H1 (cell line): ENCODE results near the gene KRT81. TPM values are rescaled to one million over a fixed set of nuclear protein-coding genes. Genes with fewer than 3 reads are reported as not detected.
"Not testable (repeated sequence)": the region's sequence is repeated elsewhere in the genome, so short reads cannot be mapped to it uniquely, and the experiment has no call there.

Experiments used
- CTCF ChIA-PET: fragments of 300-600 bp; sonication (Branson Sonifier 250); formaldehyde crosslinking; loops from one replicate; lab custom pipeline; 2021; ENCODE audit not compliant: partially characterized antibody; lab: Charles Lee
- POLR2A ChIA-PET: fragments of 300-600 bp; sonication (Branson Sonifier 250); formaldehyde crosslinking; loops from one replicate; lab custom pipeline; 2021; ENCODE audit warnings: inconsistent platforms; ENCODE audit not compliant: partially characterized antibody; lab: Charles Lee
- DNase-seq, 2 experiments: peaks; one replicate each; pipeline versions ENCODE4 v3.0.0 to v3.0.0-alpha.2; 2010 to 2022; ENCODE audit warnings: low spot score in 2 of 2, low read depth in 1 of 2, mixed read lengths in 1 of 2
- FAIRE-seq: peaks from 2 replicates; lab custom pipeline; 2011; peaks lifted over from hg19 to GRCh38; lab: Jason Lieb, UNC
- H2AFZ ChIP-seq: 2 replicates; pipeline ENCODE4 v1.8.1; 2012; ENCODE audit warnings: low read length, inconsistent platforms
- H2AK5ac ChIP-seq: 2 replicates; pipeline ENCODE4 v1.6.1; 2013; ENCODE audit warnings: low read depth, low read length
- H2BK120ac ChIP-seq: replicated peaks from 2 replicates; pipeline ENCODE3; 2013; ENCODE audit warnings: low read depth, low read length, inconsistent platforms
- H2BK12ac ChIP-seq: 2 replicates; pipeline ENCODE4 v1.6.1; 2013; ENCODE audit warnings: low read depth, low read length
- H2BK15ac ChIP-seq: 2 replicates; pipeline ENCODE4 v1.6.1; 2013; ENCODE audit warnings: low read length
- H2BK20ac ChIP-seq: 2 replicates; pipeline ENCODE4 v1.6.1; 2013; ENCODE audit warnings: low read length
- H2BK5ac ChIP-seq: 2 replicates; pipeline ENCODE4 v1.6.1; 2013; ENCODE audit warnings: low read depth, low read length
- H3K14ac ChIP-seq: 2 replicates; pipeline ENCODE4 v1.6.1; 2013; ENCODE audit warnings: inconsistent platforms; ENCODE audit not compliant: insufficient read length
- H3K18ac ChIP-seq: 2 replicates; pipeline ENCODE4 v1.6.1; 2013; ENCODE audit warnings: low read length; ENCODE audit errors: extremely low read depth
- H3K23ac ChIP-seq: 2 replicates; pipeline ENCODE4 v1.6.1; 2013; ENCODE audit warnings: inconsistent platforms; ENCODE audit not compliant: insufficient read length
- H3K23me2 ChIP-seq: 2 replicates; pipeline ENCODE4 v1.6.1; 2013; ENCODE audit warnings: low read depth, low read length
- H3K27ac ChIP-seq: 2 replicates; pipeline ENCODE4 v1.6.1; 2011; ENCODE audit warnings: low read depth, low read length, inconsistent platforms
- H3K27me3 ChIP-seq, 4 experiments: replicated peaks in 1 of 4; 1 replicate in 1 of 4; 2 replicates in 3 of 4; pipeline versions ENCODE4 v1.6.1 to v1.8.1; 2011 to 2013; ENCODE audit warnings: low read length in 3 of 4, mild to moderate bottlenecking in 3 of 4, inconsistent platforms in 2 of 4, mixed read lengths in 2 of 4, moderate library complexity in 1 of 4; ENCODE audit not compliant: control insufficient read depth in 3 of 4, insufficient read depth in 3 of 4; ENCODE audit errors: extremely low read depth in 1 of 4
- H3K36me3 ChIP-seq, 4 experiments: 2 replicates each; pipeline versions ENCODE4 v1.6.1 to v1.8.1; 2011 to 2013; ENCODE audit warnings: mild to moderate bottlenecking in 4 of 4, low read length in 3 of 4, moderate library complexity in 2 of 4, control low read depth in 1 of 4, inconsistent platforms in 1 of 4; ENCODE audit not compliant: insufficient read depth in 4 of 4, control insufficient read depth in 2 of 4
- H3K4ac ChIP-seq: replicated peaks from 2 replicates; pipeline ENCODE3; 2013; ENCODE audit warnings: low read length, low read depth, mixed read lengths, inconsistent platforms; ENCODE audit not compliant: insufficient read length
- H3K4me1 ChIP-seq, 4 experiments: replicated peaks in 1 of 4; 1 replicate in 1 of 4; 2 replicates in 3 of 4; pipeline versions ENCODE4 v1.6.1 to v1.8.1; 2011 to 2013; ENCODE audit warnings: low read length in 3 of 4, inconsistent platforms in 2 of 4, mixed read lengths in 1 of 4; ENCODE audit not compliant: insufficient read depth in 4 of 4, control insufficient read depth in 3 of 4
- H3K4me2 ChIP-seq, 2 experiments: 2 replicates each; pipeline versions ENCODE4 v1.6.1 to v1.8.1; 2011 to 2013; ENCODE audit warnings: low read depth in 2 of 2, low read length in 2 of 2, control low read depth in 1 of 2, inconsistent platforms in 1 of 2, mild to moderate bottlenecking in 1 of 2; ENCODE audit not compliant: insufficient read depth in 1 of 2
- H3K4me3 ChIP-seq, 4 experiments: fragments of 200-600, 300-600 bp in 1 of 4; sonication (generic), shearing (Covaris generic), sonication (Bioruptor Twin) in 1 of 4; 2 replicates each; pipeline versions ENCODE4 v1.5.1 to v1.8.1; 2011 to 2016; ENCODE audit warnings: low read length in 4 of 4, low read depth in 3 of 4, control low read depth in 2 of 4, inconsistent platforms in 2 of 4, mild to moderate bottlenecking in 2 of 4, mixed read lengths in 1 of 4, moderate library complexity in 1 of 4; ENCODE audit not compliant: insufficient read depth in 2 of 4; ENCODE audit errors: extremely low read depth in 1 of 4
- H3K56ac ChIP-seq: replicated peaks from 2 replicates; pipeline ENCODE3; 2013; ENCODE audit warnings: low read depth, mild to moderate bottlenecking, mixed read lengths, low read length, inconsistent platforms; ENCODE audit not compliant: insufficient read length
- H3K79me1 ChIP-seq: 2 replicates; pipeline ENCODE4 v1.6.1; 2013; ENCODE audit warnings: low read depth, low read length, control low read depth
- H3K79me2 ChIP-seq, 2 experiments: 2 replicates each; pipeline versions ENCODE4 v1.6.1 to v1.8.1; 2012 to 2013; ENCODE audit warnings: low read length in 2 of 2, mild to moderate bottlenecking in 2 of 2, inconsistent platforms in 1 of 2; ENCODE audit not compliant: insufficient read depth in 2 of 2, control insufficient read depth in 1 of 2
- H3K9ac ChIP-seq, 4 experiments: replicated peaks in 1 of 4; 1 replicate in 1 of 4; 2 replicates in 3 of 4; pipeline versions ENCODE4 v1.6.1 to v1.8.1; 2011 to 2013; ENCODE audit warnings: low read depth in 3 of 4, low read length in 3 of 4, control low read depth in 2 of 4, mild to moderate bottlenecking in 2 of 4, moderate library complexity in 2 of 4, inconsistent platforms in 1 of 4; ENCODE audit errors: extremely low read depth in 1 of 4
- H3K9me3 ChIP-seq, 2 experiments: 2 replicates each; pipeline versions ENCODE4 v1.6.1 to v1.8.1; 2012 to 2013; ENCODE audit warnings: mild to moderate bottlenecking in 2 of 2, moderate library complexity in 2 of 2, control low read depth in 1 of 2, inconsistent platforms in 1 of 2, low read depth in 1 of 2, low read length in 1 of 2, mixed read lengths in 1 of 2; ENCODE audit not compliant: insufficient read depth in 2 of 2
- H4K20me1 ChIP-seq, 2 experiments: replicated peaks in 1 of 2; 2 replicates each; pipeline versions ENCODE3 to v1.8.1; 2011 to 2013; ENCODE audit warnings: inconsistent platforms in 2 of 2, low read length in 2 of 2, mild to moderate bottlenecking in 1 of 2; ENCODE audit not compliant: insufficient read depth in 2 of 2, control insufficient read depth in 1 of 2
- H4K5ac ChIP-seq: 2 replicates; pipeline ENCODE4 v1.6.1; 2013; ENCODE audit warnings: low read length, low read depth, mixed read lengths, inconsistent platforms; ENCODE audit not compliant: insufficient read length
- H4K8ac ChIP-seq: 2 replicates; pipeline ENCODE4 v1.8.0; 2013; ENCODE audit warnings: mild to moderate bottlenecking, moderate library complexity, low read length, inconsistent platforms; ENCODE audit not compliant: insufficient read depth; ENCODE audit errors: extremely low read depth
- H4K91ac ChIP-seq: replicated peaks from 2 replicates; pipeline ENCODE3; 2013; ENCODE audit warnings: low read length, mixed read lengths, inconsistent platforms; ENCODE audit not compliant: insufficient read length
- CTCF ChIP-seq, 3 experiments: IDR thresholded peaks; 1 replicate in 2 of 3; 2 replicates in 1 of 3; pipeline versions ENCODE4 v1.5.1 to v1.6.1; 2011; ENCODE audit warnings: low read length in 3 of 3, mild to moderate bottlenecking in 3 of 3, inconsistent platforms in 2 of 3, low read depth in 1 of 3, moderate library complexity in 1 of 3; ENCODE audit not compliant: insufficient read depth in 1 of 3; ENCODE audit errors: control extremely low read depth in 1 of 3
- WGBS, 2 experiments: shearing (Covaris generic) in 1 of 2; methylation state at CpG; one replicate each; pipeline versions ENCODE4 v1.1.6 to v1.1.7; 2013 to 2015; ENCODE audit warnings: low lambda C conversion rate in 2 of 2, mixed read lengths in 2 of 2, inconsistent platforms in 1 of 2, low coverage in 1 of 2, missing lambda C conversion rate in 1 of 2; ENCODE audit not compliant: insufficient replicate concordance in 2 of 2, insufficient coverage in 1 of 2, insufficient read length in 1 of 2; ENCODE audit errors: extremely low coverage in 1 of 2, missing lambda C conversion rate in 1 of 2; 5-methylcytosine and 5-hydroxymethylcytosine counted together
- polyA plus RNA-seq, 7 experiments: library from polyadenylated mRNA; depleted of rRNA in 3 of 7; stranded (reverse) in 5 of 7; unstranded in 2 of 7; fragments of >200 nt in 5 of 7; fragments of 200-250 nt in 2 of 7; gene quantifications; 1 replicate in 5 of 7; 2 replicates in 1 of 7; 4 replicates in 1 of 7; pipeline versions ENCODE4 v1.2.1 to v1.2.3, GENCODE V29; 2011 to 2013; ENCODE audit warnings: missing spikeins in 2 of 7, mixed read lengths in 2 of 7
- total RNA-seq: library from RNA; stranded (reverse); fragmentation: NEBNext Ultra II Directional; extraction: Animal tissue kit (Norgen Biotek cat#: 25700); gene quantifications from 2 replicates; pipeline ENCODE4 v1.2.1, GENCODE V29; 2021

The KRT81 gene
- total and polyA plus RNA-seq, 2 of the 8 experiments (the other 6 are each of a cell fraction or from before 2014, with no cell fraction given) = not detected

- POLR2A ChIA-PET, H4K8ac ChIP-seq, H3K14ac ChIP-seq, H3K23me2 ChIP-seq, H2BK20ac ChIP-seq, H3K36me3 ChIP-seq, H3K18ac ChIP-seq, H2BK15ac ChIP-seq, H3K79me2 ChIP-seq, H3K4me2 ChIP-seq, H3K9ac ChIP-seq, H4K91ac ChIP-seq, H3K27me3 ChIP-seq, H3K4me3 ChIP-seq, H3K23ac ChIP-seq, FAIRE-seq, H3K4me1 ChIP-seq, H3K4ac ChIP-seq, DNase-seq, H2BK120ac ChIP-seq, H2AFZ ChIP-seq, H3K79me1 ChIP-seq, H3K27ac ChIP-seq, H2BK5ac ChIP-seq, H3K56ac ChIP-seq, H3K9me3 ChIP-seq, H4K5ac ChIP-seq, H2BK12ac ChIP-seq, H2AK5ac ChIP-seq, H4K20me1 ChIP-seq: not testable (repeated sequence)
- CTCF ChIA-PET = interaction anchor here (0.9 to 4.4 kb wide), 39 partner anchors 8 to 144 kb away, joined by 3 to 38 read pairs (median 5); partner anchors contain the start of genes KRT7, KRT83 and KRT86
- 84% methylated on average over 6 of the region's 21 CpGs; no CpG with 5 or more reads in 1 of the 2 experiments for WGBS, 2 experiments
- peak in 2 of 3 experiments; percentile 11 to 17; a peak in 1 of 4 replicates for TF ChIP-seq CTCF (IDR thresholded peaks at IDR 0.05; ENCODE audit: control extremely low read depth in 1 of 3, insufficient read depth in 1 of 3, low read depth in 1 of 3, low read length in 3 of 3)
Observed at GRCh38 chr12:52286857-52287785, 4.2 kb downstream of the KRT81 start.
